Stimulated activated CD8-positive, alpha-beta memory T cell treated with anti-CD3 and anti-CD28 coated beads, Interleukin-12 subunit alpha, Interleukin-12 subunit beta, amount 100 ng/mL, for 1 hour (primary cell): ENCODE measurements around the gene ZNF593OS.

Experiments used
- DNase-seq: peaks from one replicate; pipeline ENCODE4 v3.0.0-alpha.2; 2020; ENCODE audit warnings: low read depth

ZNF593OS gene

DNA sequence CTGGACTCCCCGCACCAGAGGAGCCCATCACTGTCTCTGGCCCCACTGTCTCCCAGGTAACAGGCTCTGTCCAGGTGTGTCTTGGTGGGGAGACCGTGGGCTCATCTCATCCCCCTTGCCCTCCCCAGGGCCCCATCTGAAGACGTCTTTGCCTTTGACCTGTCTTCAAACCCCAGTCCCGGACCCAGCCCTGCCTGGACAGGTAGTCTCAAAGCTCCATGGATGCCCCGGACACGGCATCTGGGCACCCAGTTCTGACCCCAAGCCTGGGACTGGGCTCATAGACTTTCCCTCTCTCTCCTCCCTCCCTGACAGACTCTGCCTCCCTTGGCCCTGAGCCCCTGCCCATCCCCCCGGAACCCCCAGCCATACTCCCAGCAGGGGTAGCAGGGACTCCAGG, 12.5 kb upstream of the ZNF593OS start:
- DNase-seq = no peak

GRCh38 chr1:26182383-26182696, 10.7 kb upstream of the ZNF593OS start:
- DNase-seq = no peak

- DNase-seq = no peak
These were observed 10.2 kb upstream of the ZNF593OS start for GRCh38 chr1:26181586-26182382.

- no peak for DNase-seq
These were observed 8.4 kb upstream of the ZNF593OS start for GRCh38 chr1:26180010-26180506.

DNA sequence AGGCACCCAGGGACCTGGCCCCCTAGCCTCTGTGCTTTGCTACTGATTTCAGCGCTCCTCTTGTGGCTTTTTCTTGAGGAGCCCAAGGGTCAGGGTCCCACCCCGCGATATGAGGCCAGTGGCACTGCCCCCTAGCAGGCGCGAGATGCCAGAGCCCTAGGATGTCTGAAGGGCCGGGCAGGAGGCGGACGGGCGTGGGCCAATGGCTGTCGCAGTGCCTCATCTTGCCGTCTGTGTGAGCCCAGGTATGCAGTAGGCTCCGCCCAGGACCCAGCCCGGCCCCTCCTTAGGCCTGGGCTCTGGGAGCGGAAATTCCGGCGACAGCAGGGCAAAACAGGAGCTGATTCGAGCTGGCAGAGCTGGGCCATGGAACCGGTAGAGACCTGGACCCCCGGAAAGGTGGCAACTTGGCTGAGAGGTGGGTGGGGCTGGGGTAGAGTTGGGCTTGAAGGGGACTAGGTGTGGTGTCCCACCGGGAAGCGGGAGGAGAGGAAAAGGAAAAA, 5.6 kb upstream of the ZNF593OS start, which contains the start of gene CNKSR1:
Gene CNKSR1, plus strand, starts transcription at position 310 of the 503 bp plus-strand sequence. Its CDS starts 57 bp downstream, at position 367.
- no peak for DNase-seq

DNA sequence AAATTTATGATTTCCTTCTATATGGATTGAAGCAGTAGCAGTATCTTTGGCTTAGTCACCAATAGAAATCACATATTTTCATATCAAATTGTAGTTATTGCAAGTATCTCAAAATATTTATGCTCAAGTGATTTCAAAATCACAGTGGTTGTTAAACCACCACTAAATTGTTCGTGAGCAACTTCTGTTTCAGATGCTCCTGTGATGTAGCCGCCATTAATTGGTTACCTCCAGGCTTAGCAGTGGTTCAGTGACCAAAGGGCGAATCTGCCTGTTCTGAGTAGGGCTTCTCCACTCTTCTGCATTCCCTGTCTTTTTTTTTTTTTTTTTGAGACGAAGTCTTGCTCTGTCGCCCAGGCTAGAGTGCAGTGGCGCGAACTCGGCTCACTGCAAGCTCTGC, 3.7 kb upstream of the ZNF593OS start:
- no peak for DNase-seq

- no peak for DNase-seq
These were observed 1.2 kb downstream of the ZNF593OS start for GRCh38 chr1:26170472-26170821.

DNA sequence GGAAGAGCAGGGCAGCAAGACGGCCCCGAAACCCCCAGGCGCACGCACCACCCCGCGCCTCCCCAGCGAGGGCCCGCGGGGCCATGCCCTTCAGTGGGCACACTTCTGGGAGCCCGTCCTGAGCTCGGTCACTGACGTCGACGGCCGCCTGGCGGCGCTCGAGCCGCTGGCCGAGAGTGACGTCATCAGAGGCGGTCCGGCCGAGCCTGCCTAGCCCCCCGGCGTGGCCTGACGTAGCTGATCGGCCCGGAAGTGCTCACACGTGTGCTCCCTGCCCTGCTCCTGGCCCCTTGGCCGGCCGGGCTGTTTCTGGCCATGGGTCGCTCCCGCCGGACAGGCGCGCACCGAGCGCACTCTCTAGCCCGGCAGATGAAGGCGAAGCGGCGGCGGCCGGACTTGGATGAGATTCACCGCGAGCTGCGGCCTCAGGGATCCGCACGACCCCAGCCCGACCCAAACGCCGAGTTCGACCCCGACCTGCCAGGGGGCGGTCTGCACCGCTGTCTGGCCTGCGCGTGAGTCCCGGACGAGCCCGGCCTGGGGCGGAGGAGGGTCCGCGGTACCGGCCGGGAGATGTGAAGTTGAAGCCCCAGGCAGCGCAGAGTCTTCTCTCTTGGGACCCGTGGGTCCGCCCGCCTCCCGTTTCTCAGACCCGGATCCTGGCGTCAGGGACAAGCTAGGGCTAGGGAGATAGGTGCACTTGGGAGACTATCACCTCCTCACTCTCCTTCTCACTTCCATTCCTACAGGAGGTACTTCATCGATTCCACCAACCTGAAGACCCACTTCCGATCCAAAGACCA, 1.8 kb downstream of the ZNF593OS start, which contains the start of gene ZNF593:
Gene ZNF593, plus strand, starts transcription at position 240 of the 803 bp plus-strand sequence. Its CDS starts 76 bp downstream, at position 316.
- DNase-seq = peak; percentile 73

DNA sequence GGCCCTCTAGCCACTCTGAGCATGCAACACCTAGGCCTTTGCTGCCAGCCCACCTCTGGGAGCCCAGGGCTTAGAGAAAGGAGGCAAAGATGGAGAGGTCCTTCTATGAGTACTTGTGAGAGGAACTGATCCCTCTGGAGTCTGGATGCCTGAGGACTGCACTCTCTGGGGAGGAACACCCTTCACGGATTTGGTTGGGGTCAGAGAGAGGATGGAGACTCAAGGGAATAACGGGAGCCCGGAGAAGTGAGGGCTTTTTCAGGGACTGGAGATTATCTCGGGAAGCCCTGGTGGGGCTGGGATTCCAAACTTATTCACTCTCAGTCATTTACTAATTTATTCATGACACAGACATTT, 2.5 kb downstream of the ZNF593OS start:
- no peak for DNase-seq

GRCh38 chr1:26168410-26169197, 3.0 kb downstream of the ZNF593OS start, which contains the start of gene C1orf232:
Gene C1orf232 (minus strand): TSS chr1:26168963. CDS start chr1:26168499, 464 bp downstream.
- DNase-seq = no peak

DNA sequence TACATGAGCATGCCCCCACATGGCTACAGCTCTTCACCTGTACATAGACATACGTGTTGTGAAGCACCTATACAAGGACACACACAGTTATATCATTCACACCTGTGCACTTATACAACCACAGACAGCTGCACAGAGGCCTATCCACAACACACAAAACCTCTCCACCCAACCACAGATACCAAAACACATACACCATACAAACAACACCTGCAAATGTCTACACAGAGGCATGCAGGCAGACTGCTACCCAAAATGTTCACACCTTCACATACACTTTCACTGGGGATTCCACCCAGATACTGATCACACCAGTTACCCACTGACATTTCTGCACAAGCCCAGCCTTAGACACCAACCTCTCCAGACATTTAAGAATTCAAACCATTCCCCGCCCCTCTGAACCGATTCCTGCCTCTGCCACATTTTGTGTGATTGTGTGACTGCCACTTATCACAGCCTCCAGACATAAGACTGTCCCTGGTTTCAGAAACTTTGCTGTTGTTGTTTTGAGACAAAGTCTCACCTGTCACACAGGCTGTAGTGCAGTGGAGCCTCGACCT, 4.8 kb downstream of the ZNF593OS start:
- DNase-seq = no peak

DNA sequence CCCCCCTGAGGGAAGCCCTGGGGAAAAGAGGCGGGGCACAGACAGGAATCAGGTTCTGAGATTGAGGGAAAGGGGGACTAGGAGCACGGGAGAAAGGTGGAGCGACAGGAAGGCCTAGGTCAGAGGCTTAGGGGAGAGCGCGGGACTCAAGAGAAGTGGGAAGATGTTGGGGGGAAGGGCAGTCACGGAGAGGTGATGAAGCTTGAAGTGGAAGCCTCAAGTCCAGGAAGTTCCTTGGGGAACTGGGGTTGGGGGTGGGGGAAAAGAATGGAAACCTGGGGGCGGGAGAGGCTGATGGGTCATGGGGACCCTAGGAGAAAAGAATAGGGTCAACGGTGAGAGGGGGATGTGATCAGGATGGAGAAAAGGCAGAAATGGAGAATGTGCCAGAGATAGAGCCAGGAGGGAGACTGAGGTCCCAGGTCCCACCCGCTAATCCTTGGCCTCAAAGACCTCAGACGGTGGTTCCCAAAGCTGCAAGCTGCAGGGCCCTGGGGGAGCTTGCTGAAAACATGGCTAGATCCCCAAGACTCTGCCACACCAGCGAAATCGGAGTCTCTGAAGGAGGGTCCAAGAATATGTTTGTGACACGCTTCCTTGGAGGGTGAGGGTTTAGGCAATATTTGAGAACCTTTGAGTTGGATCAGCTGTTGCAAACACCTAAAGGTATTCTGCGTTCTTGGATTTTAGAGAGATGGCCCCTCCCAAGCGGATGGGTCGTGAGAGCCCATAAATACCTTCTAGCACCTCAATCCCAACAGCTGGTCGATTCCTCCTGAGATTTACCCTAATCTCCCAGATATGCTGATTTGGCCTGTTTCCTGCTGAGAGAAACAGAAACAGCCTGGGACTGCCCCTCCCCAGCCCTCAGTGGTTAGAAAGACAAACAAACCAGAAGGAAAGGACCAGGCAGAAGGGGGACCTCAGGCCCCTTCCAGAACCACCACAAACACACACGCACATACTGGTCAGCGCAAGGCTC, 6.5 kb downstream of the ZNF593OS start:
- no peak for DNase-seq

- DNase-seq = peak; percentile 20
These were observed 7.4 kb downstream of the ZNF593OS start for GRCh38 chr1:26164036-26164860.

GRCh38 chr1:26163684-26164035, 8.0 kb downstream of the ZNF593OS start:
- no peak for DNase-seq

- DNase-seq = no peak
These were observed 9.4 kb downstream of the ZNF593OS start for GRCh38 chr1:26162220-26162709.

DNA sequence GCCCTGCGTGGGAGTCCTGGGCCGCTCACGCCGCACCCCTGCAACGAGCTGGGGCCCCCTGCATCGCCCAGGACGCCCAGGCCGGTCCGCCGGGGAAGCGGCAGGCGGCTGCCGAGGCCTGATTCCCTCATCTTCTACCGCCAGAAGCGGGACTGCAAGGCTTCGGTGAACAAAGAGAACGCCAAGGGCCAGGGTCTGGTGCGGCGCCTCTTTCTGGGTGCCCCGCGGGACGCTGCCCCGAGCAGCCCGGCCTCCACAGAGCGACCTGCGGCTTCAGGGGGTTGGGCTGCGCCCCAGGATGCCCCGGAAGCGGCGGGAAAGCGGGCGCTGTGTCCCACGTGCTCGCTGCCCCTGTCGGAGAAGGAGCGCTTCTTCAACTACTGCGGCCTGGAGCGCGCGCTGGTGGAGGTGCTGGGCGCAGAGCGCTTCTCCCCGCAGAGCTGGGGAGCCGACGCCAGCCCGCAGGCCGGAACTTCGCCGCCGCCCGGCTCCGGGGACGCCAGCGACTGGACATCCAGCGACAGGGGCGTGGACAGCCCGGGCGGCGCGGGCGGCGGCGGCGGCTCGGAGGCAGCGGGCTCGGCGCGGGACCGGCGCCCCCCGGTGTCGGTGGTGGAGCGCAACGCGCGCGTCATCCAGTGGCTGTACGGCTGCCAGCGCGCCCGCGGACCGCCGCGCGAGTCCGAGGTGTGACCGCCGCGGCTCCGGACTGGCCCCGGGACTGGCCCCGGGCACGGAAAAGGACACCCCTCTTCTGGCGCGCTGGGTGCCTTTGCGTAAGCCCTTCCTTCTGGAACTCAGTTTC, 10.0 kb downstream of the ZNF593OS start:
- no peak for DNase-seq

- DNase-seq = no peak
These were observed 10.9 kb downstream of the ZNF593OS start for GRCh38 chr1:26160527-26161414.

DNA sequence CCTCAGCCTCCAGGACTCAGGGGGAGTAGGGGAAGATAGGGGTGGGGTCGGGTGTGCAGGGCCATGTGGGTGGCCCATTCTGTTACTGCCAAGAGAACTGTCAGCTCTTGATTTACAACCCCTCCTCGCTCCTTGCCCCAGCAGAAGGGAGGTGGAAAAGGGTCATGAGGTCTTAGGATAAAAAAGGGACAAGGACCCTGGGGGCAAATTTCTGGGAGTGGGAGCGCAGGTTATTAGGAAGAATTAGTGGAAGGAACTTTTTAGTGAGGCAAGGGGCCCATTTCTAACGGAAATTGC, 11.9 kb downstream of the ZNF593OS start:
- DNase-seq = no peak
